Stimulated activated naive CD8-positive, alpha-beta T cell treated with anti-CD3 and anti-CD28 coated beads, Interleukin-15, Interleukin-2, amounts not matched to agents 100 ng/mL and 50 ng/mL, for 24 hours (primary cell): ENCODE measurements around the gene SLITRK4.

Experiments
- H3K27ac Mint-ChIP-seq: one replicate; pipeline ENCODE4 v1.8.0; 2021; ENCODE audit warnings: mild to moderate bottlenecking, mixed read lengths
- H3K27me3 Mint-ChIP-seq: one replicate; pipeline ENCODE4 v1.8.0; 2021; ENCODE audit warnings: mixed read lengths
- H3K36me3 Mint-ChIP-seq: one replicate; pipeline ENCODE4 v1.8.0; 2021; ENCODE audit warnings: low read depth, mixed read lengths
- H3K4me1 Mint-ChIP-seq: one replicate; pipeline ENCODE4 v1.8.0; 2021; ENCODE audit warnings: low read depth, mixed read lengths
- H3K4me3 Mint-ChIP-seq: one replicate; pipeline ENCODE4 v1.8.0; 2021; ENCODE audit warnings: mild to moderate bottlenecking, mixed read lengths
- H3K9me3 Mint-ChIP-seq: one replicate; pipeline ENCODE4 v1.8.0; 2021; ENCODE audit warnings: mixed read lengths

SLITRK4 gene, protein sequence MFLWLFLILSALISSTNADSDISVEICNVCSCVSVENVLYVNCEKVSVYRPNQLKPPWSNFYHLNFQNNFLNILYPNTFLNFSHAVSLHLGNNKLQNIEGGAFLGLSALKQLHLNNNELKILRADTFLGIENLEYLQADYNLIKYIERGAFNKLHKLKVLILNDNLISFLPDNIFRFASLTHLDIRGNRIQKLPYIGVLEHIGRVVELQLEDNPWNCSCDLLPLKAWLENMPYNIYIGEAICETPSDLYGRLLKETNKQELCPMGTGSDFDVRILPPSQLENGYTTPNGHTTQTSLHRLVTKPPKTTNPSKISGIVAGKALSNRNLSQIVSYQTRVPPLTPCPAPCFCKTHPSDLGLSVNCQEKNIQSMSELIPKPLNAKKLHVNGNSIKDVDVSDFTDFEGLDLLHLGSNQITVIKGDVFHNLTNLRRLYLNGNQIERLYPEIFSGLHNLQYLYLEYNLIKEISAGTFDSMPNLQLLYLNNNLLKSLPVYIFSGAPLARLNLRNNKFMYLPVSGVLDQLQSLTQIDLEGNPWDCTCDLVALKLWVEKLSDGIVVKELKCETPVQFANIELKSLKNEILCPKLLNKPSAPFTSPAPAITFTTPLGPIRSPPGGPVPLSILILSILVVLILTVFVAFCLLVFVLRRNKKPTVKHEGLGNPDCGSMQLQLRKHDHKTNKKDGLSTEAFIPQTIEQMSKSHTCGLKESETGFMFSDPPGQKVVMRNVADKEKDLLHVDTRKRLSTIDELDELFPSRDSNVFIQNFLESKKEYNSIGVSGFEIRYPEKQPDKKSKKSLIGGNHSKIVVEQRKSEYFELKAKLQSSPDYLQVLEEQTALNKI

DNA sequence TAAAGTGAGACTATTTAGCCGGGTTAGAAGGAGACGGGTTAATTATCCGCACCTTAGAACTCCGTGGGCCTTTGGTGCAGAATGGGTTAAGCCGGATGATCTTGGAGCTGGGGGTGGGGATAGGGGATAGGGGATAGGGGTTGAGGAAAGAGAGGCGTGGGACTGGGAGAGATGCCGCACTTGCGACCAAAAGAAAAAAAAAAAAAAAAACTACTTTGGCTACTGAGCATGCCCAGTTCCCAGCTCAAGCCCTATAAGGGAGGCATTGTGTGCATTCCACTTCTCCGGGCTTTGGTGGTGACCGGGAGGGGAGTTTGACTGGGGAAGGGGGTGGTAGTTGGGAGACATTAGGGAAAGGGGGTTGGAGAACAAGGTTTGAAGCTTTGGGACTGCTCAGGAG lies at the start of gene SLITRK4:
SLITRK4 (minus strand) TSS at position 187 of the 400 bp plus-strand sequence. CDS start 4,993 bp downstream, outside the sequence.
- Mint-ChIP-seq H3K4me3 (no peak within 1 kb of the TSS), H3K9me3 (no peaks in the 10 kb centered on the region), H3K36me3 (no peaks in the 10 kb centered on the region), H3K4me1 (no peaks in the 10 kb centered on the region), H3K27me3 (peaks cover 16% of the 10 kb centered on the region), H3K27ac (no peak within 1 kb of the TSS)

DNA sequence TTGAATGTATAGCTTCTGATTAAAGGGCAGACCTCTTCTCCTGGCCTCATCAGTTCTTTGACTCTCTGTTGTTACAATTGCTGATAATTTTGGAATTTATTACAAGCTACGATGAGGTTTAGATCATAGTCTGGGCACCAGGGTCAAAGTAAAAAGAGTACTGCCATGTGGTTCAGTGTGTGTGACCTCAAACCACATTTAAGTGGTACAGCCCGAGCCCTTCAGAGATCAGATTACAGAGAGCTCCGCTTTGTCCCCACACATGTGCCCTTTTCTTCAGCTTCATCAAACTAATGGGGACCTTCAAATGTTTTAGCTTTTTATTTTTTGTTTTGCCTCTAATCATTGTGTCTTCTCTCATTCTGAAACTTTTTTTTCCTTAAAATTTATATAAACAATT lies 47.6 kb upstream of the SLITRK4 start:
- Mint-ChIP-seq H3K36me3 (no peaks in the 10 kb centered on the region), H3K4me3 (no peak overlapping the region), H3K4me1 (no peaks in the 10 kb centered on the region), H3K27ac (no peak overlapping the region), H3K9me3 (no peaks in the 10 kb centered on the region), H3K27me3 (no peaks in the 10 kb centered on the region)

DNA sequence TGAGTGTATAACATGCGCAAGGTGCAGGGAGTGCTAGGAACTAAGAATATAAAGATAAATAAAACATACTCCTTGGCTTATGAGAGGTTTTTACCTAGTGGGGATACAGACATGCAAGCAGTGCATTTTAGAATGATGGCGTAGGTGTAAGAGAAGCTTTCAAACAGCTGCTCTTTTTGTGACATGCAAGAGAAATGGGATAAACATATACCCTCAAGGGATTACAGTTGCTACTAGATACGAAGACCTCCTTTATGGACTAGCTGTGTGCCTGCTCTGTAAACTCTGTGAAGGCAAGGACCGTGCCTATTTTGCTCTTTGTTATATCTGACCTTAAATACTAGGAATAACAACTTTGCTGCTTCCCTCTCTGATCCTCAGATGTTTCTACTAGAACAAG lies 39.0 kb upstream of the SLITRK4 start:
- no peak overlapping the region for H3K27ac Mint-ChIP-seq
- peaks cover 4% of the 10 kb centered on the region for H3K9me3 Mint-ChIP-seq
- no peaks in the 10 kb centered on the region for H3K36me3 Mint-ChIP-seq
- no peaks in the 10 kb centered on the region for H3K27me3 Mint-ChIP-seq
- H3K4me1 Mint-ChIP-seq: no peaks in the 10 kb centered on the region
- H3K4me3 Mint-ChIP-seq: no peak overlapping the region

DNA sequence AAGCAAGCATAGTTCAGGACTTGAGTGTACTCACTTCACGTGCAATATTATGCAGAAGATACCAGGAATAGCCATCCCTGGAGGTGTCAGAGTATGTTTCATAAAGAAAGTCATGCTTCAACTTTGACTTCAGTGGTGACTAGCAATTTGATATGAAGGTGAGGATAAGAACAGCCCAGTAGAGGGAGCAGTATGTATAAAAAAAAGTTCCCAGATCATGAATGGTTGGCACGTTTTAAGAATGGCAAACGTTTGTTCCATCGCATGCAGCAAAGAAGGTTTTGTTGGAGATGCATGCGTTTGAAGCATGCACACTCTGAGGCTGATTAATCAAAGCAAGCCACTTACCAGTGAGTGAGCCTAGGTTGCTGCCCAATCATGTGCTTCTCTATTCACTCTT lies 33.5 kb upstream of the SLITRK4 start:
- H3K9me3 Mint-ChIP-seq: peaks cover 4% of the 10 kb centered on the region
- H3K27ac Mint-ChIP-seq: no peak overlapping the region
- H3K27me3 Mint-ChIP-seq: no peaks in the 10 kb centered on the region
- no peaks in the 10 kb centered on the region for H3K4me1 Mint-ChIP-seq
- H3K4me3 Mint-ChIP-seq: no peak overlapping the region
- no peaks in the 10 kb centered on the region for H3K36me3 Mint-ChIP-seq

DNA sequence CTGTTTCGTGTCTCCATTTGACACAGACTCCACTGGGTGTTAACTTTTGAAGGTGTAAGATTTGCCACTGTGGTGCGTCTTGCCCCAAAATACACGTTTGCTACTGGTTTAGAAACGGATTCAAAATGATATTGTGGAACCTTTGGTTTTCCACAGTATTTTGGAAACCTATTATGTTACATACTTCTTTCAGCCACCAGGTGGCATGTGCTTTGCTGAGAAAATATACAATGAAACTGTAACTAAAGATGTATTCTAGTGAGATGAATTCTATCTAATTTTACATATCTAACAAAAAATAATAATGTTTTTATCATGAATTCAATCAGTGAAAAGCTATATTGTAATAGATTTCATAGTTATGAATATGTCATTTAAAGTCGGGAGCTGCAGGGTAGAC lies 28.4 kb upstream of the SLITRK4 start:
- no peaks in the 10 kb centered on the region for H3K36me3 Mint-ChIP-seq
- H3K9me3 Mint-ChIP-seq: no peaks in the 10 kb centered on the region
- H3K4me1 Mint-ChIP-seq: no peaks in the 10 kb centered on the region
- no peak overlapping the region for H3K4me3 Mint-ChIP-seq
- H3K27me3 Mint-ChIP-seq: no peaks in the 10 kb centered on the region
- no peak overlapping the region for H3K27ac Mint-ChIP-seq

DNA sequence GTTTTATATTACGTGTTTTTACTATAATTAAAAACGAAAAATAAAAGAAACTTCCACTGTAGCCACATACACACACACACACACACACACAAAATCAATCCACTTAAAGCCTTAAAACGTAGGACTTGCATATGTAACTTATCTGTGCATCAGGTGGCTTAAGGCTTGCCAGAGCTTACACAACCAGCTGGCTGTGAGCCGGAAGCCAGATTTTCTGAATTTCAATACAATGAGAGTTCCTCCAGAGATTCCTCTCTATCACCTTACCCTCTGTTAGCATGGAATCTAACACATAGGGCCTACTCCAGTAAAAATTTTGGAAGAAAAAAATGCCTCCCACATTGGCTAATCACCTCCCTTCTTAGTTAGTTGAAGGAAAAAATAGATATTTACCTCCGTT lies 27.9 kb upstream of the SLITRK4 start:
- no peaks in the 10 kb centered on the region for H3K4me1 Mint-ChIP-seq
- no peaks in the 10 kb centered on the region for H3K27me3 Mint-ChIP-seq
- no peak overlapping the region for H3K27ac Mint-ChIP-seq
- H3K4me3 Mint-ChIP-seq: no peak overlapping the region
- H3K36me3 Mint-ChIP-seq: no peaks in the 10 kb centered on the region
- no peaks in the 10 kb centered on the region for H3K9me3 Mint-ChIP-seq

DNA sequence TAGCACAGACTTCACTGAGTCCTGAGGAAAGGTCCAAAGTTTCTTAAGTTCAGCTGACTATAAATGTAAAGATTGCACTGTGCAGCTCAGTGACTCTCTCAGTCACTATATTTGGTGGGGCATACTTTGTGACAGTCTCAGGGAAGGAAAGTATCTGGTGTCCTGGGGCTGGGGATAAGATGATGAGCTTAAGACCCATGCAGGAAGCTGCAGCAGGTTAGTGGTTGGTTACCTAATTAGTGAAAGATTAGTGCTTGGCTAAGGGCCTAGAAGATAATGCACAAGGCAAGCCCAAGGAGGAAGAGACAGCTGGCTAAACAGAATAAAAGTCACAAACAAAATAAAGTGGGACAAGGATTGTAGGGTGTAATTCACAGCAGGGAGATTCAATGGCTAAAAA lies 25.4 kb upstream of the SLITRK4 start:
- Mint-ChIP-seq H3K36me3 (no peaks in the 10 kb centered on the region), H3K4me3 (no peak overlapping the region), H3K27ac (no peak overlapping the region), H3K9me3 (no peaks in the 10 kb centered on the region), H3K27me3 (no peaks in the 10 kb centered on the region), H3K4me1 (no peaks in the 10 kb centered on the region)

DNA sequence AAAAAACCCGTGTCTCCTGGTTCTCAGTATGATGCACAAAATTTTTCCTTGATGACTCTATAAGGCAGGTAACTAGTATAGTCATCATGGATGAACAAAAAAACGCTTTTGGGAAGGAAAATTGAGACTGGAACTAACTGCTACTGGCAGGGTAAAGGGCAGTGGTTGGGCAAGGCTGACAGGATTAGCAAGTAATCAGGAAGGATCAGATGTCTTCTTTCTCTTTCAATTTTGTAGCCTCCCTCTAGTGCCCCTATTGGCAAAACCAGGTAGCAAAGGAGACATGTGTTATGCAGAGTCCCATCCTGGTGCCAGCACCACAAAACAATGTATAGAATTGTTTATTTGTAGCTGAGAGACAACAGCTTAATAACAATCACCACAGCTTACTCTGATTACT lies 12.8 kb upstream of the SLITRK4 start:
- H3K27me3 Mint-ChIP-seq: no peaks in the 10 kb centered on the region
- H3K27ac Mint-ChIP-seq: no peak overlapping the region
- H3K4me3 Mint-ChIP-seq: no peak overlapping the region
- no peaks in the 10 kb centered on the region for H3K4me1 Mint-ChIP-seq
- no peaks in the 10 kb centered on the region for H3K36me3 Mint-ChIP-seq
- H3K9me3 Mint-ChIP-seq: no peaks in the 10 kb centered on the region

DNA sequence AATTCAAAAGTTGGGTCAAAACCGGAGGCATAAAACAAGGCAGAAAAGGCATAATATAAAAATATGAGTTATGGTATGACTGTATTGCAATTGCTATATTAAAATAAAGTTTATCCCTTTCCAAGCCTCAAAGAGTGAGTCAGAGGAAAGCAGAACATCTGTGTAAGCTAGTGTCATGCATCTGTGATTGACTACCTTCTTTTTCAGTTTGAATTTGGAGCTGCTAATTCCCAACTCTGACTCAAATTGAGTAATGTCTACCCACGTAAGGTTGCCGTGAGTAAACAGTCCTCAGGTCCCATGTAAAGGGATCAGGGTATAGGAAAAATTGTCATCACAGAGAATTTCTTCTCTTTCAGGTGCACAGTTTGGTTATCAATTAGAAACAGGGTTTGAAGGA lies 6.5 kb upstream of the SLITRK4 start:
- no peaks in the 10 kb centered on the region for H3K36me3 Mint-ChIP-seq
- H3K27me3 Mint-ChIP-seq: no peaks in the 10 kb centered on the region
- H3K27ac Mint-ChIP-seq: no peak overlapping the region
- no peaks in the 10 kb centered on the region for H3K9me3 Mint-ChIP-seq
- H3K4me3 Mint-ChIP-seq: no peak overlapping the region
- no peaks in the 10 kb centered on the region for H3K4me1 Mint-ChIP-seq

DNA sequence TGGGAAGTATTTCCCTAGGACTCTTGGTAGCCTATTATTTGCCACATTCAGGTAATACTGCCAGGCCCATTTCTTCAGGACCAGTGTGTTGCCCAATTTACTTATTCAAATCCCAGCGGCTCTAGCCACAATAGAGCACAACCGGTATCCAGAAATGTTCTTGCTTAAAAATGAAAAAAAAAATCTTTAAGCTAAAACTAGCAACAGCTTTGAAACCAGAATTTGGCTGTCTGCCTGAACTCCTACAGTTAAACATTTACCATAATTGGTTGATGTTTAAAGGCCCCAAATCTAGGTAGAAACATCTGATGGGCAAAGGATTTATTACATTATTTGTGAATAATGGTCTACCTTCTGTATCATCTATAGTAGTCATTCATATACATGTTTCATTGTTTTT lies 930 bp upstream of the SLITRK4 start:
- H3K27ac Mint-ChIP-seq: no peak overlapping the region
- H3K36me3 Mint-ChIP-seq: no peaks in the 10 kb centered on the region
- H3K9me3 Mint-ChIP-seq: no peaks in the 10 kb centered on the region
- no peaks in the 10 kb centered on the region for H3K4me1 Mint-ChIP-seq
- H3K27me3 Mint-ChIP-seq: peaks cover 16% of the 10 kb centered on the region
- H3K4me3 Mint-ChIP-seq: no peak overlapping the region

DNA sequence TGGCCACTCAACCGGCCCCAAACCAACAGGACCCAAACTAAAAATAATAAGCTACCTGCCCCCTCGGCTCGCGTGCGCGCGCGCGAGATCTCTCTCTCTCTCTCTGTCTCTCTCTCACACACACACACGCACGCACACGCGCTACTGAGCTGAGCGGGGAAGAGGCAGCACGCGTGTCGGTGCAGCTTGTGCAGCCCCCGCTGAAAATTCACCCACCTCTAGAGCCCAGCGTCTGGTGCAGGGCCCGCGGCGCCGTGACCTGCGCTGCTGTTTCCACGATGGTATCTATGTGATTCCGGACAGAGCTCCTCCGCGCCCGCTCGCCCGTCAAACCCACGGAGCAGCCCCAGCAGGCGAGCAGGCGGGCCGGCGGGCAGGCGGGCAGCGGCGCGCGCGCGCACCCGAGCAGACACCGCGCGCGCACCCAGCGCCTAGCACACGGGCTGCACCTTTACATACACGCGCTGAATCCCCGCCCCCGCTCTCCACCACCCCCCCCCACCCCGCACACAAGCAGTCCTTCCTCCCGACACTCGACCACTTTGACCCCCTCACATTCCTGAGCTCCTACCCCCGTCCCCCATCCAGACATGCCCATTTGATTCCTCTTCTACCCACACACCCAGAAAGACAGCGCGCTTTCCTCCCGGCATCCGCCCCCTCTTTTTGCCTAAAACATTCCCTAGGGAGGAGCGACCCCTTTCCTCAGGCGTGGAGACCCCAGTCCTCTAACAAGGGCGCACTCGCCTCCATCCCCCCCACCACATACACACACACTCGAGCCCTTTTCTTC lies 1.0 kb downstream of the SLITRK4 start:
- Mint-ChIP-seq H3K9me3 (no peaks in the 10 kb centered on the region), H3K36me3 (no peaks in the 10 kb centered on the region), H3K27me3 (peaks cover 16% of the 10 kb centered on the region), H3K27ac (no peak overlapping the region), H3K4me3 (peak overlapping the region; percentile 48), H3K4me1 (no peaks in the 10 kb centered on the region)

DNA sequence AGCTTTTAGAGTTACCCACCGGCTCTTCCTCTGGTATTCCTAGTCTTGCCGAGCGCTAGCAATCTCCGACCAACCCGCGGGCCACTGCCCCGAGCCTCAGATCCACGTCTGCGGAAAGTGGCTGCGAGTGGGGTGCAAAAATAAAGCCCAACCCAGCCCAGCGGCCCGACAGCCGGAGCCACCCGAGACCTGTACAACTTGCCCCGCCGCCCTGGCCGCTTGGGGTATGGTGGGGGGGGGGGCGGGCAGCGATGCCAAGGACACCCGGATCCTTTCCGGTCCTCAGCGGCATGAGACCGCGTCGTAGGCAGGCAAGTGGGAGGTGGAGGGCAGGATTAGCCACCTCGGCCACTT lies 1.6 kb downstream of the SLITRK4 start:
- Mint-ChIP-seq H3K27me3 (peaks cover 16% of the 10 kb centered on the region), H3K4me1 (no peaks in the 10 kb centered on the region), H3K9me3 (no peaks in the 10 kb centered on the region), H3K36me3 (no peaks in the 10 kb centered on the region), H3K27ac (no peak overlapping the region), H3K4me3 (no peak overlapping the region)

DNA sequence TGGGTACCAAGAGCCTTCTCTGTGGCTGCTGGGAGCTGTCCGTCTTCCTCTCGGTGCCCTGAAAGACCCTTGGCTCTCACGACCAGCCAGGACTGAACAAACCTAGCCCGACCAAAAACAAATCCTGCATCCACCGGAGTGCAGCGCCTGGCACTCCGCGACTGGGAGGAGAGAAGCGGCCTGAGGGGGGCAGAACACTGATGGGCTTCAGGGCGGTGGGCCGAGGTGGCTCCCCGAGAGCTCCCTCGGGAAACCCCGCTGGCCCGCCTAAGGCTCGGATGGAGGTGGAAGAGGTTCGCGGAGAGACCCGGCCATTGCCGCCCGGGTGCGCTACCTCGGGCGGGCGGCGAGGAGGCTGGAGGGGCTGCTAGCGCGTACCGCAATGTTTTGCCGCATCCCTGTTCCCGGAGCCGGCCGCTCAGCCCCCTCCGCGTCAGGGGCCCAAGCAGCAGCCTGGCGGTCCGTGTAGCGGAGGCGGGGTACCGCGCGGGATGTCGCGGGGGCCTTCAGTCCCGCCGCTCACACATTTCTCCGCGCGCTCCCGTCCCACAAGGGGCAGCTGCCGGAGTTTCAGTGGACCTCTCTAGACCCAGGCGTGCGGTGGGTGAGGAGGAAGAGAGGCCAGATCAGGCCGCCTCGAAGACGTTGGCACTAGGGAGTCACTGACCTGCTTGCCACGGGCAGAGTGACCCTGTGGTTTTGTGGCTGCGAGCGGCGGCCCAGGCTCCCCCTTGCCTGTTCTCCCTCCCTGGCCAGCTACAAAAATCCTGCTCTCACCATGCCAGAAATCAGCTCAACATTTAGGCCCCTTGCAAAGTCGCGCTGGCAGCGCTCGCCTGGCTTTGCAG lies 2.2 kb downstream of the SLITRK4 start:
- H3K36me3 Mint-ChIP-seq: no peaks in the 10 kb centered on the region
- no peaks in the 10 kb centered on the region for H3K4me1 Mint-ChIP-seq
- H3K4me3 Mint-ChIP-seq: no peak overlapping the region
- H3K27me3 Mint-ChIP-seq: peaks cover 16% of the 10 kb centered on the region
- H3K27ac Mint-ChIP-seq: no peak overlapping the region
- H3K9me3 Mint-ChIP-seq: no peaks in the 10 kb centered on the region

DNA sequence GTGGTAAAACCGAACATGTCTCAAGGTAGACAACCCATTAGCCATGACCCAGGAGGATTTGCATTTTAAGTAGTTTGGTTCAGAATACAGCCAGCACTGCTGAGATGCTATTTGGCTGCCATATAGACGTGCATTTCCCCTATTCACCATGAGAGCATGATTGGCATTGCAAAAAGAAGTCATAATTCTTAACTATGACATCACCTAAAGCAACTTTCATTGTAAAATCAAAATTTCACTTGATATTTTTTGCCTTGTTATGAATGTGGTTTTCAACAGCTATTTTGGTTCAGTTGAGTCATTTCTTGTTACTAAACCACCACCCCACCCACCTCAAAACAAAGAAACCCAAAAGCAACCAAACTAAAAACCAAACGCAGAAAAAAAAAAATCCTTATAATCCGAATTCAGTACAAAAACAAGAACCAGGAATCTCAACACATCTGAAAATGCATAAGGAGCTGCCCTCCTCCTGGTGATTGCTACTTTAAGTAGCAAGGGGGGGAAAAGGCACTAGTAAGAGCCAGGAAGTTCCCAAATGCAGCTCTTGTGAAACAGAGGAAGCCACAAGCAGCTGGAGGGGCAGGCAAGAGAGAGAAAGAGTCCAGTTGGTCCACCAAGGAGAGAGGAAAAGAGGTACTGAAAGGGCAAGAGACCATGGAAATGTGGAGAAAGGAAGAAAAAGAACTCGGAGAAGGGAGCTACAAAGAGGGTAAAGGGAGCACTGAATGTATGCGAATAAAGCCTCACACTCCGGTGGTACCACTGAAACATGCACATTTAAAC lies 3.1 kb downstream of the SLITRK4 start:
- H3K9me3 Mint-ChIP-seq: no peaks in the 10 kb centered on the region
- H3K27me3 Mint-ChIP-seq: peaks cover 16% of the 10 kb centered on the region
- H3K4me3 Mint-ChIP-seq: no peak overlapping the region
- no peak overlapping the region for H3K27ac Mint-ChIP-seq
- no peaks in the 10 kb centered on the region for H3K36me3 Mint-ChIP-seq
- H3K4me1 Mint-ChIP-seq: no peaks in the 10 kb centered on the region
